ENCODE measurements around the gene FGF12.

Gene FGF12

GRCh38 chr3:192130534-192131132, 596.7 kb downstream of the FGF12 start:
- in situ Hi-C loops (cut with HindIII; ENCODE audit: low sequenced_read_pairs), result no loop called here
- peak; percentile 40 for DNase-seq (ENCODE audit: low read depth)
- peak; percentile 85 for TF ChIP-seq CTCF (IDR thresholded peaks at IDR 0.05; ENCODE audit: low read depth, low read length, missing control alignments)
- H3K4me3 ChIP-seq (ENCODE audit: low read depth, low read length), result no peak overlapping the region

- in situ Hi-C loops (cut with HindIII; ENCODE audit: low sequenced_read_pairs), result no loop called here
- no peak overlapping the region for H3K4me3 ChIP-seq (ENCODE audit: low read depth, low read length)
- no peak for TF ChIP-seq CTCF (IDR thresholded peaks at IDR 0.05; ENCODE audit: low read depth, low read length, missing control alignments)
- no peak for DNase-seq (ENCODE audit: low read depth)
Observed at GRCh38 chr3:192129586-192129985, 597.8 kb downstream of the FGF12 start.

- no peak for TF ChIP-seq CTCF (IDR thresholded peaks at IDR 0.05; ENCODE audit: low read depth, low read length, missing control alignments)
- in situ Hi-C loops (cut with HindIII; ENCODE audit: low sequenced_read_pairs), result no loop called here
- H3K4me3 ChIP-seq (ENCODE audit: low read depth, low read length), result no peak overlapping the region
- no peak for DNase-seq (ENCODE audit: low read depth)
Observed at GRCh38 chr3:192128922-192129321, 598.4 kb downstream of the FGF12 start.

GRCh38 chr3:192128060-192128459, 599.3 kb downstream of the FGF12 start:
- TF ChIP-seq CTCF (IDR thresholded peaks at IDR 0.05; ENCODE audit: low read depth, low read length, missing control alignments), result no peak
- no peak overlapping the region for H3K4me3 ChIP-seq (ENCODE audit: low read depth, low read length)
- in situ Hi-C loops (cut with HindIII; ENCODE audit: low sequenced_read_pairs), result no loop called here
- no peak for DNase-seq (ENCODE audit: low read depth)

- TF ChIP-seq CTCF (IDR thresholded peaks at IDR 0.05; ENCODE audit: low read depth, low read length, missing control alignments), result no peak
- in situ Hi-C loops (cut with HindIII; ENCODE audit: low sequenced_read_pairs), result no loop called here
- H3K4me3 ChIP-seq (ENCODE audit: low read depth, low read length), result no peak overlapping the region
- no peak for DNase-seq (ENCODE audit: low read depth)
Observed at GRCh38 chr3:192122832-192123594, 604.3 kb downstream of the FGF12 start.

- no peak overlapping the region for H3K4me3 ChIP-seq (ENCODE audit: low read depth, low read length)
- no peak for TF ChIP-seq CTCF (IDR thresholded peaks at IDR 0.05; ENCODE audit: low read depth, low read length, missing control alignments)
- in situ Hi-C loops (cut with HindIII; ENCODE audit: low sequenced_read_pairs), result no loop called here
- no peak for DNase-seq (ENCODE audit: low read depth)
Observed at GRCh38 chr3:192121923-192122322, 605.4 kb downstream of the FGF12 start.

All from astrocyte of the cerebellum (primary cell).